KOPT-K1 (cell line): ENCODE results near the gene PSG11.
"Not testable (repeated sequence)": the region's sequence is repeated elsewhere in the genome, so short reads cannot be mapped to it uniquely, and the experiment has no call there.

Experiments used
- H3K27ac ChIP-seq: fragments of 200-600 bp; sonication (generic); 2 replicates; pipeline ENCODE4 v1.5.1; 2016; ENCODE audit warnings: antibody characterized with exemption, mild to moderate bottlenecking, low read depth, low read length; ENCODE audit not compliant: poor library complexity, severe bottlenecking
- H3K36me3 ChIP-seq: fragments of 200-600 bp; sonication (generic); 2 replicates; pipeline ENCODE4 v1.5.1; 2017; ENCODE audit warnings: antibody characterized with exemption, mild to moderate bottlenecking, low read length, moderate library complexity; ENCODE audit not compliant: insufficient read depth
- H3K9me3 ChIP-seq: fragments of 200-600 bp; sonication (generic); 2 replicates; pipeline ENCODE4 v1.5.1; 2017; ENCODE audit warnings: antibody characterized with exemption, low read length, mild to moderate bottlenecking; ENCODE audit not compliant: insufficient read depth, poor library complexity, severe bottlenecking

PSG11 gene

DNA sequence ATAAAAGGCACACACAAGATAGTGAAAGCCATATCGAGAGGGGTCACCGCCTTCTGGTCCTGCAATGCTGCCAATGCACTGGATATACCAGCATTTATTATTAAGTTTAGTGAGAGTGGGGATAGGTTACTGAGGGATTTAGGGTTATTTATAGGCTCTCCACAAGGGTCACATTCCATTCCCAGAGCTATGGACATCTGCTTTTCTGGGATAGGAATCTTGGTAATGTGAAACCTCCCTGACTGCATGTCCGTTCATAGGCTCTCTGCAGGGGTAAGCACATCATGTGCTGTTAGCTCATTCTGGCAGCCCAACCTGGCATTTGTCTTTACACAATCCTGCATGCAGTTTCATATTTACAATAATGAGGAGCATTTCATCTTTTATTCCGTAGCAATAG, 21.4 kb downstream of the PSG11 start:
- not testable (repeated sequence) for H3K9me3 ChIP-seq, H3K27ac ChIP-seq, H3K36me3 ChIP-seq

DNA sequence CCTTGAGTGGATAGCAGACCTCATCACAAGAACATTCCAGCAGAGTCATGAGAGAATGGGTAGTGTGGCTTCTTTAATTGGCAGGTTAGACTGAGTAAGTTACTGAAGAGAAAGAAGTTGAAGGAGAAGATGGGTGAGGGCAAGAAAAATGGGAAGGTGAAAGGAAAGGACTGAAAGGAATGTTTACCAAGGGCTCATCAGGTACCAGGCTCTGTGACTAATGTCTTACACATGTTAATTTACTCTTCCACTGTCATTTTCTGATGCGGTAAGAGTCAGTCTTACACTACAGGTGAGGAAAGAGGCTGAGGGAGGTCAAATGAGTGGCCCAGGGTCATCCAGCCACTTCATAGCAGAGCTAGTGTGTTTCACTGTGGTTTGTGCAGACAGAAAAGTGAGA, 22.6 kb downstream of the PSG11 start:
- H3K36me3 ChIP-seq, H3K27ac ChIP-seq, H3K9me3 ChIP-seq: not testable (repeated sequence)

DNA sequence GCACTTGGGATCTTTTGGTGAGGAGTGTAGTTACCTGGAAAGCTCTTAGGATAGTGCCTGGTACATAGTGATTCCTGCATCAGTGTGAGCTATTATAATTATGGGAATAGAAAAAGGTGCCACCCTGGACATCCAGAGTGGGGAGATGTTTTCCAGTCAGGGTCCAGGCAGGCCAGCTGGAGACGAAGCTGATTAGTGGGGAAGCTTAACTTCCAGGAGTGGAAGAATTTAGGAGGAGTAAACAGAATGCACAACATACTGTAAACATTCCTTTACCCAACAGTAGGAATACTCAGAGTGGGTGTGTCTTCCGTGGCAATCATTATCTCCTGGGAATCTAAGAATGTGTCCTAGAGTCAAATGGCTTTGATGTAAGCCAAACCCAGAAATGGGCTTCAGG, 23.3 kb downstream of the PSG11 start:
- not testable (repeated sequence) for H3K36me3 ChIP-seq, H3K9me3 ChIP-seq, H3K27ac ChIP-seq

DNA sequence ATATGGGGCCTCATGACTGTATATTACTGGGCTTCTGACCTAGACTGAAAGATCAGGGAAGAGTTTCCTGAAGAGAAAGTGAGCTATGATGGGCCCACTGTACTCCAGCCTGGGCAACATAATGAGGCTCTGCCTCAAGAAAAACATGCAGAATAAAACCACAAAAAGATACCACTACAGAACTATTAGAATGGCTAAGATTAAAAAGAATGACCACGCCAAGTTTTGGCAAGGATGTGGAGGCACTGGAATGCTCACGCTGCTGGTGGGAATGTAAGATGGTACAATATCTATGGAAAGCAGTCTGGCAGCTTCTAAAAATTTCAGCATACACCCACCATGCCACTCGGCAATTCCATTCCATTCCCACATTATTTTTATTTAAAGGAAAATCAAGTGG, 30.1 kb downstream of the PSG11 start:
- H3K9me3 ChIP-seq, H3K36me3 ChIP-seq, H3K27ac ChIP-seq: not testable (repeated sequence)

DNA sequence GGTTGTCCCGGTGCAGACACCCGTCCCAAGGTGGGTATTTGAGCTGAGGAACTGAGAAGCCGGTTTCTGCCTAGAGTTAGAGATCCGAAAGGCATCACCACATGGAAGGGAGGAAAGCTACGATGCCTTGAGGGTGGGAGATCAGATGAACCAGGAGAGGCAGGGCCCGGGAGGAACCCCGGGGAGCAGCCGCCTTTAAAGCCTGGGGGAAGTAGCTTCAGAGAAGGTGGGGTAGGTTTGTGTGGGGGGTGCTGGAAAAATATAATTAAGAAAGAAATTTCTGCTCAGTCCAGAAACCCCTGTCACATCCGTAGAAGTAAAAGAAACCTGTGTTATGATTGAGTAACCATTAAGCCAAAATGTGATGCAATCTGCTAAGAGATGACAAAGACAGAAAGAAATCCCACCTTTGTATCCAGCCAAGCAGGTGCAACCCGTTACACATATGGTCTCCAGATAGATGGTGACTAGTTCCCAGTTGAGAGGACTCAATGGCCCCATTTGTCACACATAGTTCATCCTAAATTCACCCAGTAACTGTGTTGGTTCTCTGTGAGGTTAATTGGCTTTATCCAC, 34.2 kb downstream of the PSG11 start:
- H3K9me3 ChIP-seq, result not testable (repeated sequence)

DNA sequence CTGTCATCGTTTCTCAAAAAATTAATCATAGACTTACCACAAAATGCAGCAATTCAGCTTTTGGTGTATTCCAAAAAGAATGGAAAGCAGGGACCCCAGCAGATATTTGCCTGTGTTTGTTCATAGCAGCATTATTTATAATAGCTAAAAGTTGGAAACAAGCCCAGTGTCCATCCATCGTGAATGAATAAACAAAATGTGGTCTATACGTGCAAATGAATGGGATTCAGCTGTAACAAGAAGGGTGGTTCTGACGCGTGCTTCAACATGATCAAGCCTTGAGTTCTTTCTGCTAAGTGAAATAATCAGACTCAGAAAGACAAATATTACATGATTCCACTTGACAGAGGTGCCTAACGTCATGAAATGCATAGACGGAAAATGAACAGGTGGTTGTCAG, 36.4 kb downstream of the PSG11 start:
- Histone ChIP-seq H3K27ac (no peak overlapping the region), H3K9me3 (no peaks in the 10 kb centered on the region), H3K36me3 (no peaks in the 10 kb centered on the region)

More for the DNA sequence above, 34.2 kb downstream of the PSG11 start:
- not testable (repeated sequence) for H3K27ac ChIP-seq, H3K36me3 ChIP-seq

DNA sequence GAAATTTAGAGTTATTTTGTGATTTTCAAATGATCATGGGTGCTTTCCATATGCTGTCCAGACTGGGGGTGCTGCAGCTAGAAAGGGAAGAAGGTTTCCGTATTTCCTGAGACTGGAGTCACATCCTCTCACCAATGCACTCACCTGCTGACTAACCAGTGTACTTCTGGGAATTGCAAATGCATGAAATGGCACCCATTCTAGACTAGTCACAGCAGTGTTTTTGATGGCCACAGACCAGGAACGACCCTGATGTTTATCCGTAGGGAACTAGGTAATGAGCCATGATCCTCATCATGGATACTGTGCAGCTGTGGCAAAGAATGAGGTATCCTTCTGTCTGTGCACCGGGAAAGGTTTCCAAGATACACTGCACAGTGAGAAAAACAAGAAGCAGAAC, 37.1 kb downstream of the PSG11 start:
- not testable (repeated sequence) for H3K27ac ChIP-seq, H3K36me3 ChIP-seq, H3K9me3 ChIP-seq

DNA sequence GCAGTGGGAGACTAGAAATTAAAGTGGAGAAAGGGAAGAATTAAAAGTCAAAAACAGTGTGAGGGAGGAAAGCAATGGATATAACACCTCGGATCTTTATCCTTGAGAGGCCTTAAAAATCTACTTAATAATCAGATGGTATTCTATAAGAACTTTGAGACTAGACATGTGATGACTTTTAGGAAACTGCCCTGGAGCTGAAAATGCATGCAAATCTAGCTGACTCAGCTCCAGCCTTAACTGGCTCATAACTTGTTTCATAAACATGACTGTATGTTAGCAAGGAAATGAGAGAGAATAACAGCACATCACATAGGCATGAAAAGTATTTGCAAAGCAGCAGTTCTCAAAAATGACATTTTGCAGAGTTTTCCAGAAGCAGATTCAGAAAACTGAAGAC, 38.1 kb downstream of the PSG11 start:
- not testable (repeated sequence) for H3K9me3 ChIP-seq, H3K36me3 ChIP-seq, H3K27ac ChIP-seq

DNA sequence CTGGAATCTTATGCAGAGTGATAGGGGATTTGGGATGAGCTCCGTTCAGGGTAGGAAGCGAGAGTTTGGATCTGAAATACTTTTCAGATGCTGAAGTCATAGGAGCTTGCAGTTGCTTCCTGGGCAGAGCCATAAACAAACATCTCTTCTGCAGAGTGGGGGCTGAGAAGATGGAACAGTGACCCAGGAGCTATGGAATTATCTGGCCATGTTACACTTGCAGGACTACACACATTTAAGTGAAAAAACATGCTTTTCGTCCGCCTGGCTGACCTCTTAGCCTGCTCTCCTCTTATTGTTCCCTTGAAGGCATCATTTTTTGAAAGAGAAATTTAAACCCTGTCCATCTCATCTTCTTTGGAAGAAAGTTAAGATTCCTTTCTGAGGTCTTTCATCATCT, 40.7 kb downstream of the PSG11 start:
- H3K9me3 ChIP-seq, result no peaks in the 10 kb centered on the region
- no peak overlapping the region for H3K27ac ChIP-seq
- H3K36me3 ChIP-seq, result no peaks in the 10 kb centered on the region

DNA sequence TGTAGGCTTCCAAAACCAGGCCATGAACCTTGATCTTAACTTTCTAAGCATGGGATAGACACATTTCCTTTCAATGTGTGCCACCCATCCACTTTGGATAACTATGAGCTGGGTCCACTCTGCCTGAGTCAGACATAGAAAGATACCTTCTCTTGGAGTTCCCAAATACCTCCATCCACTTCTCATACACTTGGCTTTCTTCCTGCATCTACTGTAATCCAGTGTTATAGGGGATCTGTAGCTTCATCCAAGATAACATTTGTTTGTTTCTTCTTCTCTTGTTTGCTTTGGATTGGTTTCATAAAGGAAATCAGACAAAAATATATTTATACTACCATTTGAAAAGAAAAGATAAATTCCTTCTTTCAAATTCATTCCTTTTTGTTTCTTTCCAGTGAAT, 44.2 kb downstream of the PSG11 start:
- not testable (repeated sequence) for H3K9me3 ChIP-seq, H3K27ac ChIP-seq

DNA sequence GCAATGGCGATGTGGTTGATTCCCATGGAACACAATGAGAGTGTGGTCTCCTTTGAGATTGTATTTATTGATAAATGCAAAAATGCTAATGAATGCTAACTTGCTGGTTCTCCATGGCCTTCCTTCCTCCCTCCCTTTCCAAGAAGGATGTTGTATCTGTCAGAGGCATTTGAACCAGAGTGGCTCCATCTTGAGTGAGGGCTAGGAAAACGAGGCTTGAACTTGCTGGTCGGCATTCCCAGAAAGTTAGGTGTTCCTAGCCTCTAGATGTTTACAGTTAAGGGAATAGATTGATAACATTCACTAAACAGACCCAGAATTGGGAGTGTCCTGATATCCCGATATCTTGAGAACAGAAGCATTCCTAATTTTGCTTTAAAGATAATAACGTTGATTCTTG, 54.8 kb downstream of the PSG11 start:
- not testable (repeated sequence) for H3K9me3 ChIP-seq, H3K27ac ChIP-seq, H3K36me3 ChIP-seq

More for the DNA sequence above, 44.2 kb downstream of the PSG11 start:
- not testable (repeated sequence) for H3K36me3 ChIP-seq

DNA sequence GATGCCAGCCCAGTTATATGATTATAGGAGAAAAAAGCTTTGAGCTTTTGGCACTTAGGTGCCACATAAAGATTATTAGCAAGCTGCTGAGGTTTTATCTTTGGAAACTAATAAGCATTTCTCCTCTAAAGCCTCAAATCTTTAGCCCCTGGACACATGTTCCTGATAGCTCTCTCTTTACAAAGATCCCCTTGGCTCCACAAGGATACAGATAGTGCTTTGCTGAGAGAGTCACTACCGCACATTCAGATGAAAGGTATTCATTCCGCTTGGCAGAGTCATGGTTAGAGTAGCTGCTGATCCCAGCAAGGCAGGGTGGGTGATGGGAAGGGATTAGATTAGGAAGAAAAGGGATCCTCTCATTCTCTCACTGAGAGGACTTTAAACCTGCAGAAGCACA, 61.1 kb downstream of the PSG11 start:
- H3K27ac ChIP-seq, result no peak overlapping the region
- H3K9me3 ChIP-seq, result no peaks in the 10 kb centered on the region
- H3K36me3 ChIP-seq, result no peaks in the 10 kb centered on the region

DNA sequence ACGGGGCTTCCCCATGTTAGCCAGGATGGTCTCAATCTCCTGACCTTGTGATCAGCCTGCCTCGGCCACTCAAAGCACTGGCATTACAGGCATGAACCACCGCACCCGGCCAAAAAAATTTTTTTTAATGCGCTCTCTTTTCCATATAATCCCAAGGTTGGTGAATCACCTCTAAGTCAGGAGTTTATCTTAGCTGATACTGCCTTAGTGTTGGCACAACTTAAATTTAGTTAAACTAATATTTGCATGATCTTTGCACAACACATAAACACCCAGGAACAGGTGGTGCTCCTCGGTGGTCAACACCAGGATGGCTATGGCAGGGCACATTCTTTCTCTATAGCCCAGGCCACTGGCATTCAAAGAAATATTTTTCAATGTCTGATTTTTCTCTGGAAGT, 65.2 kb downstream of the PSG11 start:
- no peaks in the 10 kb centered on the region for H3K36me3 ChIP-seq
- H3K9me3 ChIP-seq, result no peaks in the 10 kb centered on the region
- no peak overlapping the region for H3K27ac ChIP-seq
